Neural progenitor cell (in vitro differentiated cells): ENCODE results near the gene EMILIN2. TPM values are rescaled to one million over a fixed set of nuclear protein-coding genes. Genes with fewer than 3 reads are reported as not detected.
"Not testable (repeated sequence)": the region's sequence is repeated elsewhere in the genome, so short reads cannot be mapped to it uniquely, and the experiment has no call there.

ENCODE experiments used
- DNase-seq: peaks from one replicate; pipeline ENCODE4 v3.0.0-alpha.2; 2016; ENCODE audit warnings: low spot score
- H2AFZ ChIP-seq: fragments of 200-600 bp; sonication (generic); replicated peaks from 2 replicates; pipeline ENCODE4 v1.6.1; 2016; ENCODE audit warnings: antibody characterized with exemption
- H3F3A ChIP-seq: fragments of 200-600 bp; sonication (generic); 2 replicates; pipeline ENCODE4 v1.6.1; 2016; ENCODE audit warnings: antibody characterized with exemption, low read depth
- H3K27ac ChIP-seq: fragments of 200-600 bp; sonication (generic); 2 replicates; pipeline ENCODE4 v1.5.1; 2016; ENCODE audit warnings: mild to moderate bottlenecking
- H3K27me3 ChIP-seq: fragments of 200-600 bp; sonication (generic); 2 replicates; pipeline ENCODE4 v1.6.1; 2016; ENCODE audit warnings: mild to moderate bottlenecking, moderate library complexity
- H3K36me3 ChIP-seq: fragments of 200-600 bp; sonication (generic); 2 replicates; pipeline ENCODE4 v1.5.1; 2016
- H3K4me1 ChIP-seq: fragments of 200-600 bp; sonication (generic); 2 replicates; pipeline ENCODE4 v1.6.1; 2016; ENCODE audit warnings: mixed run types
- H3K4me2 ChIP-seq: fragments of 200-600 bp; sonication (generic); 2 replicates; pipeline ENCODE4 v1.6.1; 2016
- H3K4me3 ChIP-seq: fragments of 200-600 bp; sonication (generic); 2 replicates; pipeline ENCODE4 v1.5.1; 2016
- H3K79me2 ChIP-seq: fragments of 200-600 bp; sonication (generic); 2 replicates; pipeline ENCODE4 v1.6.1; 2016; ENCODE audit warnings: low read depth
- H3K9ac ChIP-seq: fragments of 200-600 bp; sonication (generic); 2 replicates; pipeline ENCODE4 v1.6.1; 2016
- H3K9me3 ChIP-seq: fragments of 200-600 bp; sonication (generic); 2 replicates; pipeline ENCODE4 v1.5.1; 2016; ENCODE audit warnings: low read depth
- H4K20me1 ChIP-seq: fragments of 200-600 bp; sonication (generic); 2 replicates; pipeline ENCODE4 v1.6.1; 2016; ENCODE audit warnings: low read depth
- H3K27ac Mint-ChIP-seq: 3 replicates; pipeline ENCODE4 v1.8.0; 2021; ENCODE audit warnings: mixed read lengths
- H3K27me3 Mint-ChIP-seq: 2 replicates; pipeline ENCODE4 v1.8.0; 2022; ENCODE audit warnings: low read depth, mild to moderate bottlenecking, inconsistent platforms, moderate library complexity, mixed read lengths; ENCODE audit not compliant: insufficient read depth
- H3K36me3 Mint-ChIP-seq: 3 replicates; pipeline ENCODE4 v1.8.0; 2021; ENCODE audit warnings: mixed read lengths
- H3K4me1 Mint-ChIP-seq: 3 replicates; pipeline ENCODE4 v1.8.0; 2021; ENCODE audit warnings: mixed read lengths
- H3K4me3 Mint-ChIP-seq: 3 replicates; pipeline ENCODE4 v1.8.0; 2021; ENCODE audit warnings: mild to moderate bottlenecking, moderate library complexity, mixed read lengths
- H3K9me3 Mint-ChIP-seq: 3 replicates; pipeline ENCODE4 v1.8.0; 2020; ENCODE audit warnings: mixed read lengths
- CTCF ChIP-seq: fragments of 200-600 bp; sonication (generic); IDR thresholded peaks from 2 replicates; pipeline ENCODE4 v1.5.1; 2017; ENCODE audit warnings: antibody characterized with exemption, mild to moderate bottlenecking
- EZH2 ChIP-seq: fragments of 200-600 bp; sonication (generic); IDR thresholded peaks from 2 replicates; pipeline ENCODE4 v1.6.1; 2017; ENCODE audit warnings: antibody characterized with exemption, mild to moderate bottlenecking, moderate library complexity
- EZH2phosphoT487 ChIP-seq: fragments of 200-600 bp; sonication (generic); IDR thresholded peaks from 2 replicates; pipeline ENCODE4 v1.6.1; 2017; ENCODE audit warnings: antibody characterized with exemption
- total RNA-seq: library from RNA; depleted of rRNA; stranded (reverse); fragments of >200 nt; gene quantifications from 2 replicates; pipeline ENCODE4 v1.2.3, GENCODE V29; 2015; ENCODE audit warnings: low replicate concordance

The EMILIN2 gene
- total RNA-seq, 1 donor from 2014 or later = 2.2 TPM

- DNase-seq = no peak
- H3K9me3 Mint-ChIP-seq = no peaks in the 10 kb centered on the region
- Histone ChIP-seq H3K4me3 (no peak overlapping the region), H3K27me3 (no peaks in the 10 kb centered on the region), H3K36me3 (no peaks in the 10 kb centered on the region), H4K20me1 (peaks cover 11% of the 10 kb centered on the region), H3K9ac (no peak overlapping the region), H3K4me1 (peaks cover 14% of the 10 kb centered on the region), H3K4me2 (no peak overlapping the region), H2AFZ (no peak overlapping the region), H3F3A (peaks cover 12% of the 10 kb centered on the region), H3K79me2 (no peaks in the 10 kb centered on the region), H3K27ac (no peak overlapping the region), H3K9me3 (no peaks in the 10 kb centered on the region)
- H3K4me3 Mint-ChIP-seq = no peak overlapping the region
- peaks cover 2% of the 10 kb centered on the region for H3K27me3 Mint-ChIP-seq
- TF ChIP-seq EZH2phosphoT487 (no peak), EZH2 (no peak), CTCF (no peak)
- peaks cover 30% of the 10 kb centered on the region for H3K4me1 Mint-ChIP-seq
- peak overlapping the region; percentile 87 for H3K27ac Mint-ChIP-seq
- peaks cover 18% of the 10 kb centered on the region for H3K36me3 Mint-ChIP-seq
Observed at GRCh38 chr18:2913398-2914005, 66.7 kb downstream of the EMILIN2 start.

- no peak overlapping the region for H3K9ac ChIP-seq
Observed at GRCh38 chr18:2914185-2914880, 67.5 kb downstream of the EMILIN2 start.

GRCh38 chr18:2914881-2915240 lies 68.1 kb downstream of the EMILIN2 start:
- no peak overlapping the region for H3K27ac ChIP-seq
- TF ChIP-seq CTCF = no peak
- TF ChIP-seq EZH2 = no peak
- TF ChIP-seq EZH2phosphoT487 = no peak
- H3K9me3 Mint-ChIP-seq = no peaks in the 10 kb centered on the region
- no peak overlapping the region for H3K4me3 ChIP-seq
- peaks cover 30% of the 10 kb centered on the region for H3K4me1 Mint-ChIP-seq
- H3K36me3 Mint-ChIP-seq = peaks cover 21% of the 10 kb centered on the region
- H2AFZ ChIP-seq = no peak overlapping the region
- H3K27me3 Mint-ChIP-seq = peaks cover 2% of the 10 kb centered on the region
- H4K20me1 ChIP-seq = peaks cover 9% of the 10 kb centered on the region
- no peak overlapping the region for H3K4me2 ChIP-seq
- H3K9ac ChIP-seq = no peak overlapping the region
- no peaks in the 10 kb centered on the region for H3K27me3 ChIP-seq
- H3F3A ChIP-seq = peaks cover 12% of the 10 kb centered on the region
- no peaks in the 10 kb centered on the region for H3K9me3 ChIP-seq
- H3K4me3 Mint-ChIP-seq = no peak overlapping the region
- H3K4me1 ChIP-seq = peaks cover 14% of the 10 kb centered on the region
- no peak overlapping the region for H3K27ac Mint-ChIP-seq
- DNase-seq = no peak
- H3K79me2 ChIP-seq = no peaks in the 10 kb centered on the region
- no peaks in the 10 kb centered on the region for H3K36me3 ChIP-seq

More at GRCh38 chr18:2914185-2914880, 67.5 kb downstream of the EMILIN2 start:
- peaks cover 9% of the 10 kb centered on the region for H4K20me1 ChIP-seq
- Mint-ChIP-seq H3K27ac (no peak overlapping the region), H3K9me3 (no peaks in the 10 kb centered on the region), H3K27me3 (peaks cover 2% of the 10 kb centered on the region), H3K4me1 (peaks cover 30% of the 10 kb centered on the region), H3K36me3 (peaks cover 19% of the 10 kb centered on the region), H3K4me3 (no peak overlapping the region)
- DNase-seq = no peak
- H3K4me3 ChIP-seq = no peak overlapping the region
- H3K4me1 ChIP-seq = peaks cover 14% of the 10 kb centered on the region
- H3K27ac ChIP-seq = peak overlapping the region; percentile 20
- no peak overlapping the region for H2AFZ ChIP-seq
- no peaks in the 10 kb centered on the region for H3K9me3 ChIP-seq
- H3F3A ChIP-seq = peaks cover 12% of the 10 kb centered on the region
- H3K79me2 ChIP-seq = no peaks in the 10 kb centered on the region
- no peaks in the 10 kb centered on the region for H3K27me3 ChIP-seq
- TF ChIP-seq EZH2phosphoT487 = no peak
- TF ChIP-seq EZH2 = no peak
- no peak overlapping the region for H3K4me2 ChIP-seq
- H3K36me3 ChIP-seq = no peaks in the 10 kb centered on the region

- peaks cover 12% of the 10 kb centered on the region for H3F3A ChIP-seq
- H3K79me2 ChIP-seq, H3K27me3 ChIP-seq, H3K27me3 Mint-ChIP-seq, H3K4me2 ChIP-seq, H3K27ac Mint-ChIP-seq, H4K20me1 ChIP-seq, H3K9me3 ChIP-seq, H3K27ac ChIP-seq, H3K36me3 ChIP-seq, H3K4me3 Mint-ChIP-seq, DNase-seq, H3K9ac ChIP-seq, H2AFZ ChIP-seq, H3K4me3 ChIP-seq, H3K9me3 Mint-ChIP-seq: not testable (repeated sequence)
- Mint-ChIP-seq H3K36me3 (peaks cover 25% of the 10 kb centered on the region), H3K4me1 (peaks cover 30% of the 10 kb centered on the region)
- peaks cover 14% of the 10 kb centered on the region for H3K4me1 ChIP-seq
Observed at GRCh38 chr18:2915486-2915885, 68.7 kb downstream of the EMILIN2 start.
